Stimulated activated CD4-positive, alpha-beta T cell treated with anti-CD3 and anti-CD28 coated beads, Interleukin-12 subunit alpha, Interleukin-12 subunit beta, amount 100 ng/mL, for 24 hours (primary cell): ENCODE results near the gene FGD1.

Experiments
- DNase-seq, 2 experiments: peaks; one replicate each; pipeline ENCODE4 v3.0.0-alpha.2; 2020; ENCODE audit warnings: low read depth in 2 of 2

The FGD1 gene

GRCh38 chrX:54397113-54397512 is 98.9 kb downstream of the FGD1 start:
- DNase-seq, result no peak
